MM.1S (cell line): ENCODE data around the gene PTGER2.

Experiments used
- CTCF ChIP-seq: fragments of 300-600 bp; sonication (generic); IDR thresholded peaks from 2 replicates; pipeline ENCODE4 v1.5.1; 2016; ENCODE audit warnings: antibody characterized with exemption, low read length, mixed read lengths
- EZH2 ChIP-seq: fragments of 300-600 bp; sonication (generic); optimal IDR thresholded peaks from 2 replicates; pipeline ENCODE3; 2017; ENCODE audit warnings: low read depth, mild to moderate bottlenecking, antibody characterized with exemption, low read length, mixed read lengths
- EZH2phosphoT487 ChIP-seq: fragments of 300-600 bp; sonication (generic); IDR thresholded peaks from 2 replicates; pipeline ENCODE4 v1.6.1; 2018; ENCODE audit warnings: antibody characterized with exemption, low read length

- TF ChIP-seq CTCF = no peak
- no peak for TF ChIP-seq EZH2phosphoT487
- TF ChIP-seq EZH2 = no peak
Measured at GRCh38 chr14:52352569-52352968, 38.5 kb downstream of the PTGER2 start.
